ENCODE data around the gene CDYL. TPM values are rescaled to one million over a fixed set of nuclear protein-coding genes. Genes with fewer than 3 reads are reported as not detected.

CDYL gene
- polyA plus RNA-seq, 3 donors, result 2.9 to 21.2 (median 4.2) TPM

DNA sequence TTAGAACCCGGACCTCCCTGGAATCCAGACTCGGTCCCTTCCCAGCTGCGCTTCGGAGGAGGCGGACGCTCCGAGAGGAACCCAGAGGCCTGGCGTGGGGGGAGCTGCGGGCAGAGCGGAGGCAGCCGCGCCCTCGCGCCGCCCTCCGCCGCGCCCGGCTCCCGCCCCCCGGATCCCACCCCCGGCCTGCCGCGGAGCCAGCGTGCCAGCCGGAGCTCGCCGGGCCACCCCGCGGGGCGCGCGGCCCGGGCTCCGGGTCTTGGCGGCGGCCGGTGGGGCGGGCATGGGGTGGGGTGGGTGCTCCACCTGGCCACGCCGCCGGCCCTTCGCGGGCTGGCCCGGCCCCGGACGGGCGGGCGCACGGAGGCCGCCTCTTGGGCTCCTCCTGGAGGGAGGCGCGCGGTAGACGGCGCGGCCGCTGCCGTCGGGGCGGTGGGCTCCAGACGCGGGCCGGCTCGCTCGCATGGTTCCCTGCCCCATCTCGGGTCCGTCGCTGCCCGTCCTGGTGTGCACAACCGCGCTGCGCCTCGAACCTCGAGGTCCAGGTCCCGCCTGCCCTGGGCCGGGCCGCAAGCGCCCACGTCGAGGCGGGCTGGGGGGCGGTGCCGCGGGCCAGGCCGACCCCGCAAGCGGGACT is 592 bp upstream of the CDYL start:
- Histone ChIP-seq H3K9me3 (replicated peaks in 1 of 2; ENCODE audit: control insufficient read depth in 1 of 2, insufficient read depth in 1 of 2, low read length in 2 of 2) (no peaks in the 10 kb centered on the region), H3K4me3 (replicated peaks in 1 of 3; ENCODE audit: low read depth in 2 of 3, low read length in 3 of 3) (peak overlapping the region; percentile 57 to 79 (median 71)), H2AFZ (ENCODE audit: insufficient read depth, low read depth, low read length, poor library complexity, severe bottlenecking) (peak overlapping the region; percentile 96), H3K79me2 (ENCODE audit: insufficient read depth, low read length) (peaks cover 36% of the 10 kb centered on the region), H3K9ac (ENCODE audit: insufficient read depth, low read length, poor library complexity, severe bottlenecking) (peak overlapping the region; percentile 69), H4K20me1 (ENCODE audit: insufficient read depth, low read length) (peaks cover 35% of the 10 kb centered on the region), H3K36me3 (replicated peaks in 1 of 2; ENCODE audit: control insufficient read depth in 1 of 2, insufficient read depth in 2 of 2, low read length in 2 of 2) (no peaks in the 10 kb centered on the region), H3K4me2 (replicated peaks; ENCODE audit: extremely low read depth, low read length, poor library complexity, severe bottlenecking) (peak overlapping the region; percentile 87), H3K27me3 (ENCODE audit: control insufficient read depth in 2 of 2, insufficient read depth in 2 of 2, low read length in 2 of 2) (peaks cover 4 to 22% of the 10 kb centered on the region in 2 donors), H3K27ac (ENCODE audit: low read depth in 1 of 2, low read length in 2 of 2) (peak overlapping the region; percentile 74 to 78), H3K4me1 (ENCODE audit: control insufficient read depth in 1 of 2, insufficient read depth in 2 of 2, low read length in 2 of 2) (peaks cover 25 to 34% of the 10 kb centered on the region in 2 donors)
- no peak for TF ChIP-seq CTCF (IDR thresholded peaks at IDR 0.05)
- Mint-ChIP-seq H3K27me3 (ENCODE audit: low read depth in 3 of 3) (peaks cover 17 to 24% (median 17%) of the 10 kb centered on the region in 3 donors), H3K36me3 (peaks cover 1 to 3% of the 10 kb centered on the region in 2 donors), H3K4me1 (peaks cover 37% of the 10 kb centered on the region), H3K4me3 (peak overlapping the region; percentile 92), H3K9me3 (peaks cover 5 to 17% (median 8%) of the 10 kb centered on the region in 7 donors), H3K27ac (peak overlapping the region; percentile 45 to 89 (median 84))
- WGBS (ENCODE audit: insufficient coverage), result under 1% methylated on average over 64 of the region's 88 CpGs
- intact Hi-C loops (cut with micrococcal nuclease), result loop anchor here (5.0 to 10.0 kb wide), 6 partner anchors 91 to 1229 kb away; partner anchors contain the start of genes RPP40 (in 2 of the 2), ECI2 (in 1 of the 2), FARS2 (in 1 of the 2) and LYRM4 (in 1 of the 2)
- DNase-seq, result peak; percentile 48 to 67 (median 58)

DNA sequence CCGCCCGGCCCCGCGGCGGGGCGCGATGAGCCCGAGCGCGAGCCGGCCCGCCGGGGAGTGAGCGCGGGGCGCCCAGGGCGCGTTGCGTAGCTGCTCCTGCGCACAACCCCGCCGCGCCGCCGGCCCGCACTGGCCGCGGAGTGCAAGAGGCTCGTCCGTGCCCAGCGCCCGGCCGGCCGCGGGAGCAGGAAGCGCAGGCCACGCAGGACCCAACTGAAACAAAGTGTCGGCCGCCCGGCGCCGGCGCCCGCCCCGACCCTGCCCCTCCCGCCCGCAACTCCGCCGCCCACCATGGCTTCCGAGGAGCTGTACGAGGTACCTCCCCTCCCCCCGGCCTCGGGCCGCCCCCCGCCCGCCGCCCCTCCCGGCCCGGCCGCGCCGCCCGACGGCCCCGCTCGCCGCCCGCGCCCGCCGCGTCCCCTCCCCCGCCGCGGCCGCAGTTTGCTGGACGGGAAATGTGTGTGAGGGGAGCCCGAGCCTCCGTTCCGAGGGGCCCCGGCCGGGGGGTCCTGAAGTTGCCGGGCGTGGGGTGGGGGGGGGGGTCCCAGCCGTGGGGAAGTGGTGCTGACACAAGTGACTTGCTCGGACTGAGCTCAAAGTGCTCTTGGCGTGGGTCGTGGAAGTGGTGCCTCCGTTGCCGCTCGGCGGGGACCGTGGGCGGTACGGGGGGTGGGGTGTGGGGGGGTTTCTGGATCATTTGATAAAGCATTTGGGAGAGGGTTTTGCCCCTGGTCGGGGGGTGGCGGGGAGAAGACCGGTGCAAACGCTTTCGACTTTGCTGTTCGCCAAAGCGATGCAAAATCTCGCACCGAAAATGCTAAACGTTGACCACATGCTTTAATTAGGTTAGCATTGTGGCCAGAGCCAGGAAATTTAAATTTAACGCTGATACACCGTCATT is 539 bp downstream of the CDYL start:
- peak overlapping the region in 1 of 2 donors; percentile 50 for H3K27ac ChIP-seq (ENCODE audit: low read depth in 1 of 2, low read length in 2 of 2)
- peaks cover 17 to 24% (median 17%) of the 10 kb centered on the region in 3 donors for H3K27me3 Mint-ChIP-seq (ENCODE audit: low read depth in 3 of 3)

More for the DNA sequence above, 539 bp downstream of the CDYL start:
- H3K36me3 ChIP-seq (replicated peaks in 1 of 2; ENCODE audit: control insufficient read depth in 1 of 2, insufficient read depth in 2 of 2, low read length in 2 of 2), result no peaks in the 10 kb centered on the region
- under 1% methylated on average over 54 of the region's 107 CpGs for WGBS (ENCODE audit: insufficient coverage)
- H4K20me1 ChIP-seq (ENCODE audit: insufficient read depth, low read length), result peaks cover 47% of the 10 kb centered on the region
- H3K79me2 ChIP-seq (ENCODE audit: insufficient read depth, low read length), result peaks cover 47% of the 10 kb centered on the region
- H3K9ac ChIP-seq (ENCODE audit: insufficient read depth, low read length, poor library complexity, severe bottlenecking), result peak overlapping the region; percentile 49
- H3K9me3 ChIP-seq (replicated peaks in 1 of 2; ENCODE audit: control insufficient read depth in 1 of 2, insufficient read depth in 1 of 2, low read length in 2 of 2), result no peaks in the 10 kb centered on the region
- peak overlapping the region; percentile 24 for H2AFZ ChIP-seq (ENCODE audit: insufficient read depth, low read depth, low read length, poor library complexity, severe bottlenecking)
- H3K4me3 ChIP-seq (replicated peaks in 1 of 3; ENCODE audit: low read depth in 2 of 3, low read length in 3 of 3), result peak overlapping the region; percentile 51 to 95 (median 76)
- H3K27ac Mint-ChIP-seq, result peak overlapping the region; percentile 48 to 83 (median 80)
- peak overlapping the region; percentile 87 to 91 for H3K4me3 Mint-ChIP-seq
- peaks cover 47% of the 10 kb centered on the region for H3K4me1 Mint-ChIP-seq
- H3K4me2 ChIP-seq (replicated peaks; ENCODE audit: extremely low read depth, low read length, poor library complexity, severe bottlenecking), result peak overlapping the region; percentile 85
- peaks cover 30 to 45% of the 10 kb centered on the region in 2 donors for H3K4me1 ChIP-seq (ENCODE audit: control insufficient read depth in 1 of 2, insufficient read depth in 2 of 2, low read length in 2 of 2)
- peaks cover 1 to 3% of the 10 kb centered on the region in 2 donors for H3K36me3 Mint-ChIP-seq
- intact Hi-C loops (cut with micrococcal nuclease), result loop anchor here (5.0 to 10.0 kb wide), 6 partner anchors 92 to 1228 kb away; partner anchors contain the start of genes RPP40 (in 2 of the 2), ECI2 (in 1 of the 2), FARS2 (in 1 of the 2) and LYRM4 (in 1 of the 2)
- peaks cover 5 to 17% (median 8%) of the 10 kb centered on the region in 7 donors for H3K9me3 Mint-ChIP-seq
- peaks cover 4 to 22% of the 10 kb centered on the region in 2 donors for H3K27me3 ChIP-seq (ENCODE audit: control insufficient read depth in 2 of 2, insufficient read depth in 2 of 2, low read length in 2 of 2)
- peak in 1 of 3 donors; percentile 29 for DNase-seq
- no peak for TF ChIP-seq CTCF (IDR thresholded peaks at IDR 0.05)
